H9 (cell line): ENCODE measurements around the gene ANKS1B. TPM values are rescaled to one million over a fixed set of nuclear protein-coding genes. Genes with fewer than 3 reads are reported as not detected.

ENCODE experiments used
- DNase-seq: peaks from one replicate; pipeline ENCODE4 v3.0.0-alpha.2; 2017
- H2AFZ ChIP-seq: one replicate; pipeline ENCODE4 v1.6.1; 2013; ENCODE audit warnings: mild to moderate bottlenecking, low read length, control low read depth, moderate library complexity
- H2AK5ac ChIP-seq: 2 replicates; pipeline ENCODE4 v1.6.1; 2013; ENCODE audit warnings: low read length, control low read depth, mixed read lengths; ENCODE audit not compliant: insufficient read length
- H2BK120ac ChIP-seq: one replicate; pipeline ENCODE4 v1.6.1; 2013; ENCODE audit warnings: low read depth, mild to moderate bottlenecking, low read length, control low read depth, inconsistent platforms; ENCODE audit not compliant: poor library complexity, severe bottlenecking
- H2BK12ac ChIP-seq: 2 replicates; pipeline ENCODE4 v1.6.1; 2013; ENCODE audit warnings: low read length, control low read depth, mixed read lengths, low read depth; ENCODE audit not compliant: insufficient read length
- H2BK15ac ChIP-seq: 2 replicates; pipeline ENCODE4 v1.6.1; 2013; ENCODE audit warnings: low read depth, low read length, control low read depth
- H2BK20ac ChIP-seq: one replicate; pipeline ENCODE4 v1.6.1; 2013; ENCODE audit warnings: low read depth, mild to moderate bottlenecking, low read length, control low read depth, inconsistent platforms; ENCODE audit not compliant: poor library complexity, severe bottlenecking
- H2BK5ac ChIP-seq: 2 replicates; pipeline ENCODE4 v1.6.1; 2013; ENCODE audit warnings: low read length, control low read depth, mixed read lengths; ENCODE audit not compliant: insufficient read length
- H3K14ac ChIP-seq: 2 replicates; pipeline ENCODE4 v1.6.1; 2013; ENCODE audit warnings: low read length, control low read depth; ENCODE audit not compliant: insufficient read depth
- H3K18ac ChIP-seq: 2 replicates; pipeline ENCODE4 v1.6.1; 2013; ENCODE audit warnings: low read depth, mild to moderate bottlenecking, mixed read lengths, low read length, control low read depth; ENCODE audit not compliant: insufficient read length
- H3K23ac ChIP-seq: 2 replicates; pipeline ENCODE4 v1.6.1; 2013; ENCODE audit warnings: low read length, control low read depth, mixed read lengths, low read depth; ENCODE audit not compliant: insufficient read length
- H3K23me2 ChIP-seq: 2 replicates; pipeline ENCODE4 v1.6.1; 2013; ENCODE audit warnings: low read depth, mild to moderate bottlenecking, mixed read lengths, low read length, control low read depth; ENCODE audit not compliant: insufficient read length, poor library complexity, severe bottlenecking
- H3K27ac ChIP-seq: 2 replicates; pipeline ENCODE4 v1.5.1; 2013; ENCODE audit warnings: low read length, control low read depth, mixed read lengths, low read depth; ENCODE audit not compliant: insufficient read length
- H3K27me3 ChIP-seq: 2 replicates; pipeline ENCODE4 v1.6.1; 2013; ENCODE audit warnings: low read length, control low read depth, inconsistent platforms; ENCODE audit not compliant: insufficient read depth
- H3K4ac ChIP-seq: 2 replicates; pipeline ENCODE4 v1.6.1; 2013; ENCODE audit warnings: low read depth, mild to moderate bottlenecking, control low read depth, inconsistent platforms, low read length, moderate library complexity
- H3K4me1 ChIP-seq: 2 replicates; pipeline ENCODE4 v1.6.1; 2013; ENCODE audit warnings: low read length, control low read depth, inconsistent platforms; ENCODE audit not compliant: insufficient read depth
- H3K4me2 ChIP-seq: 2 replicates; pipeline ENCODE4 v1.6.1; 2013; ENCODE audit warnings: low read length, control low read depth, mixed read lengths; ENCODE audit not compliant: insufficient read length, insufficient read depth
- H3K56ac ChIP-seq: 2 replicates; pipeline ENCODE4 v1.6.1; 2013; ENCODE audit warnings: low read depth, mild to moderate bottlenecking, mixed read lengths, low read length, control low read depth; ENCODE audit not compliant: insufficient read length
- H3K79me1 ChIP-seq: 2 replicates; pipeline ENCODE4 v1.6.1; 2013; ENCODE audit warnings: low read depth, mild to moderate bottlenecking, moderate library complexity, low read length, control low read depth, inconsistent platforms; ENCODE audit not compliant: insufficient read depth, poor library complexity, severe bottlenecking
- H3K79me2 ChIP-seq: 2 replicates; pipeline ENCODE4 v1.6.1; 2013; ENCODE audit warnings: low read length, control low read depth, inconsistent platforms; ENCODE audit not compliant: insufficient read depth
- H3K9ac ChIP-seq: 2 replicates; pipeline ENCODE4 v1.6.1; 2013; ENCODE audit warnings: low read length, control low read depth, mixed read lengths; ENCODE audit not compliant: insufficient read length; ENCODE audit errors: extremely low read depth
- H3K9me3 ChIP-seq: one replicate; pipeline ENCODE4 v1.6.1; 2013; ENCODE audit warnings: low read depth, low read length, inconsistent platforms; ENCODE audit not compliant: control insufficient read depth
- H3T11ph ChIP-seq: one replicate; pipeline ENCODE4 v1.6.1; 2013; ENCODE audit warnings: mild to moderate bottlenecking, low read length, control low read depth, inconsistent platforms
- H4K20me1 ChIP-seq: one replicate; pipeline ENCODE4 v1.6.1; 2013; ENCODE audit not compliant: control insufficient read depth, insufficient read length, insufficient read depth
- H4K5ac ChIP-seq: 2 replicates; pipeline ENCODE4 v1.6.1; 2013; ENCODE audit warnings: low read depth, mild to moderate bottlenecking, mixed read lengths, low read length, control low read depth; ENCODE audit not compliant: insufficient read length
- H4K8ac ChIP-seq: replicated peaks from 2 replicates; pipeline ENCODE4 v1.6.1; 2013; ENCODE audit warnings: low read length, control low read depth, mixed read lengths, low read depth; ENCODE audit not compliant: insufficient read length
- H4K91ac ChIP-seq: 2 replicates; pipeline ENCODE4 v1.6.1; 2013; ENCODE audit warnings: low read depth, mild to moderate bottlenecking, moderate library complexity, mixed read lengths, low read length, control low read depth; ENCODE audit not compliant: insufficient read length
- H3K27ac Mint-ChIP-seq, 3 experiments: 2 replicates in 2 of 3; 3 replicates in 1 of 3; pipeline ENCODE4 v1.8.0; 2020 to 2021; ENCODE audit warnings: mixed read lengths in 3 of 3, mild to moderate bottlenecking in 1 of 3, moderate library complexity in 1 of 3
- H3K27me3 Mint-ChIP-seq: 2 replicates; pipeline ENCODE4 v1.8.0; 2021; ENCODE audit warnings: low read depth, mild to moderate bottlenecking, moderate library complexity, mixed read lengths
- H3K36me3 Mint-ChIP-seq, 3 experiments: 2 replicates in 2 of 3; 3 replicates in 1 of 3; pipeline ENCODE4 v1.8.0; 2020 to 2021; ENCODE audit warnings: low read depth in 3 of 3, mixed read lengths in 3 of 3; ENCODE audit not compliant: insufficient read depth in 1 of 3
- H3K4me1 Mint-ChIP-seq, 2 experiments: 2 replicates each; pipeline ENCODE4 v1.8.0; 2020; ENCODE audit warnings: mixed read lengths in 2 of 2
- H3K4me3 Mint-ChIP-seq, 2 experiments: 2 replicates in 1 of 2; 3 replicates in 1 of 2; pipeline ENCODE4 v1.8.0; 2020 to 2021; ENCODE audit warnings: mild to moderate bottlenecking in 2 of 2, mixed read lengths in 2 of 2, moderate library complexity in 1 of 2
- H3K9me3 Mint-ChIP-seq, 2 experiments: 2 replicates in 1 of 2; 3 replicates in 1 of 2; pipeline ENCODE4 v1.8.0; 2020; ENCODE audit warnings: mild to moderate bottlenecking in 2 of 2, mixed read lengths in 2 of 2, moderate library complexity in 1 of 2
- CTCF ChIP-seq: fragments of 200-600 bp; sonication (generic); conservative IDR thresholded peaks from 3 replicates; pipeline ENCODE4 v1.8.0; 2021; ENCODE audit warnings: antibody characterized with exemption, mild to moderate bottlenecking
- WGBS: extraction: QIAGEN DNeasy Blood & Tissue Kit; methylation state at CpG from one replicate; pipeline ENCODE4 v1.1.7; 2013; ENCODE audit warnings: missing lambda C conversion rate, low lambda C conversion rate, mixed read lengths; ENCODE audit not compliant: insufficient read length; ENCODE audit errors: extremely low coverage; 5-methylcytosine and 5-hydroxymethylcytosine counted together
- total RNA-seq: library from RNA; stranded (reverse); gene quantifications from 2 replicates; pipeline ENCODE4 v1.2.1, GENCODE V29; 2021

The ANKS1B gene
- total RNA-seq, 1 experiment from 2014 or later: 4.1 TPM

DNA sequence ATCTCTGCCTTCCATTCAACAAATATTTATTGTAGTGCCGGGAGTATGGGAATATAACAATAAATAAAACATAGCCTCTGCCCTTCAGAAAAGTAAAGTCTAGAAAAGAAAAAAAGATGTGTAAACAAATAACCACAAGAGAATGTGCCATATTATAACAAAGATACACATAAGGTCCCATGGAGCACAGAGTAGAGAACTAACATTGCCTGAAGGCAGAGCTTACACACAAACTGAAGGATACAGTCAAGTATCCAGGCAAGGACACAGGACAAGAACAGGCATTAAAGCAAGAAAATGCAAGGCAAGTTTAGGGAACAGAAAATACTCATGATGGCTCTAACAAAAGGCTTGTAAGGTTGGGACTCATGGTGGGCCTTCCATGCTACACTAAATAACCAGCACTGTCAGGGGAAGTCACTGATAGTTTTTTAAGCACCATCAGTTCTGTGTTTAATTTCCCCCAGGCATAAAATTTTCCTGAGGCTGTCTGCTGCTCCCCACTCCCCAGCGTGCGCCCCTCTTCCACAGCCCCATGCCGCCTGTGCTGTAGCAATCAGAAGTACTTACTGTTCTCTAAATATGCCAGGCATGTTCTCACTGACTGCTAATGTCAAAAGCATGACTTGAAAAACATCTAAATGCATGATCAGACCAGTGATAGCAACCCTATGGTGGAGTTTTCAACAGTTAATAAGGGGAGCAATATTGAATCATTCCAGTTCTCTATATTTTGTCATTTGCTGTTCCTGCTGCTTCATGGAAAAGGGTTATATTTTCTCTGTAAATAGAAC lies 77.8 kb downstream of the ANKS1B start:
- H3K27ac ChIP-seq: no peak overlapping the region
- H2BK15ac ChIP-seq: no peak overlapping the region
- no peak overlapping the region for H2AFZ ChIP-seq
- H3K27ac Mint-ChIP-seq: peak overlapping the region in 1 of 3 experiments; percentile 62; a peak in 2 of 7 replicates
- H3T11ph ChIP-seq: no peak overlapping the region
- H3K9ac ChIP-seq: no peak overlapping the region
- H3K4me1 Mint-ChIP-seq: no peaks in the 10 kb centered on the region
- H3K4ac ChIP-seq: no peak overlapping the region
- no peak overlapping the region for H3K18ac ChIP-seq
- no peak overlapping the region for H4K8ac ChIP-seq
- H4K20me1 ChIP-seq: no peaks in the 10 kb centered on the region
- H2BK20ac ChIP-seq: no peak overlapping the region
- no peaks in the 10 kb centered on the region for H3K9me3 ChIP-seq
- H4K5ac ChIP-seq: no peak overlapping the region
- H3K23ac ChIP-seq: no peak overlapping the region
- no peak for TF ChIP-seq CTCF
- no peak overlapping the region for H3K14ac ChIP-seq
- H3K27me3 ChIP-seq: no peaks in the 10 kb centered on the region
- no peaks in the 10 kb centered on the region for H3K79me2 ChIP-seq
- no peak overlapping the region for H2BK5ac ChIP-seq
- no peaks in the 10 kb centered on the region for H3K23me2 ChIP-seq
- H3K4me2 ChIP-seq: no peak overlapping the region
- no peak overlapping the region for H2AK5ac ChIP-seq
- no peak overlapping the region for H4K91ac ChIP-seq
- no peaks in the 10 kb centered on the region for H3K36me3 Mint-ChIP-seq
- H3K4me3 Mint-ChIP-seq: no peak overlapping the region
- H2BK12ac ChIP-seq: no peak overlapping the region
- H3K56ac ChIP-seq: no peak overlapping the region
- H3K9me3 Mint-ChIP-seq: no peaks in the 10 kb centered on the region
- no peak overlapping the region for H2BK120ac ChIP-seq
- no peak for DNase-seq
- no peaks in the 10 kb centered on the region for H3K27me3 Mint-ChIP-seq
- H3K79me1 ChIP-seq: no peaks in the 10 kb centered on the region
- no peaks in the 10 kb centered on the region for H3K4me1 ChIP-seq
- no CpG with 5 or more reads among the region's 4 CpGs for WGBS
